ENCODE data around the gene CRAMP1.

DNA sequence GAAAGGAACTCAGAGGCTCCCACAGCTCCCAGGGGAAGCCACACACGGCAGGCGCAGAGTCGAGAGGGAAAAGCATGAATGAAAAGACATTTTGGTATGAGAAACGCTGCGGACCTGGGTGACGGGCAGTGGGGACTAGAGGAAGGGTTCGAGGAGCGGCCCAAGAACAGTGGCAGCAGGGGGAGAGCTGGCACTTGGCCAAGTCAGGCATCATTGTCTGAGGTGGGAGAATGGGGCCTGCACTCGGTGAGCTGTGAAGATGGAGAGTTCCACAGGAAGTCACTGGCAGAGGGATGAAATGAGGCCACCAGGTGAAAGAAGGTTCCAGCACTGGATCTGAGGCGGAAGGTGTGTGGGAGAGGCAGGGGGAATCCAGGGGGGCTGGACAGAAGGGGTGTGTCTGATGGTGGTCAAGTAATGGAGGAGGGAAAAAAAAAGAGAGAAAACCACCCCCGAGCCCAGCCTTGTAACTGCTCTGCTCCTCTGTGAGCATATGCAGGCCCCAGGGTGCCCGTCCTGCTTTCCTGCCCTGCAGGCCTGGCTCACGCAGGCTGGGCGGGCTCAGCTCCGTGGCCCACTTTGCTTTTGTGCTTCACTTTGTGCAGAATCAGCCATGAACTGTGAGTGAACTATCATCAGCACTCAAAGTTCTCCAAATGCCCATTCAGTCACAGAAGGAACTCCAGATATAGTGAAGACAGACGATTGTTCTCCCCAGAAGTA, 46.9 kb upstream of the CRAMP1 start:
- TF ChIP-seq, protein P1, sequence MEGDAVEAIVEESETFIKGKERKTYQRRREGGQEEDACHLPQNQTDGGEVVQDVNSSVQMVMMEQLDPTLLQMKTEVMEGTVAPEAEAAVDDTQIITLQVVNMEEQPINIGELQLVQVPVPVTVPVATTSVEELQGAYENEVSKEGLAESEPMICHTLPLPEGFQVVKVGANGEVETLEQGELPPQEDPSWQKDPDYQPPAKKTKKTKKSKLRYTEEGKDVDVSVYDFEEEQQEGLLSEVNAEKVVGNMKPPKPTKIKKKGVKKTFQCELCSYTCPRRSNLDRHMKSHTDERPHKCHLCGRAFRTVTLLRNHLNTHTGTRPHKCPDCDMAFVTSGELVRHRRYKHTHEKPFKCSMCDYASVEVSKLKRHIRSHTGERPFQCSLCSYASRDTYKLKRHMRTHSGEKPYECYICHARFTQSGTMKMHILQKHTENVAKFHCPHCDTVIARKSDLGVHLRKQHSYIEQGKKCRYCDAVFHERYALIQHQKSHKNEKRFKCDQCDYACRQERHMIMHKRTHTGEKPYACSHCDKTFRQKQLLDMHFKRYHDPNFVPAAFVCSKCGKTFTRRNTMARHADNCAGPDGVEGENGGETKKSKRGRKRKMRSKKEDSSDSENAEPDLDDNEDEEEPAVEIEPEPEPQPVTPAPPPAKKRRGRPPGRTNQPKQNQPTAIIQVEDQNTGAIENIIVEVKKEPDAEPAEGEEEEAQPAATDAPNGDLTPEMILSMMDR (IDR thresholded peaks at IDR 0.05) = no peak
- TF ChIP-seq POLR2A (IDR thresholded peaks at IDR 0.05) = no peak
